Fibroblast of lung (primary cell): ENCODE measurements around the gene DPP6. TPM values are rescaled to one million over a fixed set of nuclear protein-coding genes. Genes with fewer than 3 reads are reported as not detected.

Experiments
- DNase-seq, 2 donors: peaks; one replicate each; pipeline versions ENCODE4 v3.0.0 to v3.0.0-alpha.2; 2010; ENCODE audit warnings: low read depth in 2 of 2
- H2AFZ ChIP-seq: 2 replicates; pipeline ENCODE4 v1.5.1; 2012; ENCODE audit warnings: low read length, control low read depth, inconsistent platforms
- H3K27ac ChIP-seq: 2 replicates; pipeline ENCODE4 v1.5.1; 2011; ENCODE audit warnings: low read length, control low read depth; ENCODE audit not compliant: insufficient read depth
- H3K27me3 ChIP-seq: 2 replicates; pipeline ENCODE4 v1.5.1; 2011; ENCODE audit warnings: mild to moderate bottlenecking, low read length; ENCODE audit not compliant: control insufficient read depth, insufficient read depth
- H3K36me3 ChIP-seq: 2 replicates; pipeline ENCODE4 v1.5.1; 2011; ENCODE audit warnings: low read length; ENCODE audit not compliant: control insufficient read depth, insufficient read depth
- H3K4me1 ChIP-seq: 2 replicates; pipeline ENCODE4 v1.5.1; 2011; ENCODE audit warnings: low read length; ENCODE audit not compliant: control insufficient read depth, insufficient read depth; ENCODE audit errors: extremely low read depth
- H3K4me2 ChIP-seq: 2 replicates; pipeline ENCODE4 v1.5.1; 2011; ENCODE audit warnings: low read length, control low read depth; ENCODE audit not compliant: insufficient read depth; ENCODE audit errors: extremely low read depth
- H3K4me3 ChIP-seq, 4 experiments: fragments of 200-600 bp in 1 of 4; sonication (generic) in 1 of 4; replicated peaks in 1 of 4; 2 replicates each; pipeline ENCODE4 v1.5.1; 2011 to 2016; ENCODE audit warnings: low read length in 4 of 4, low read depth in 3 of 4, mild to moderate bottlenecking in 3 of 4, control low read depth in 2 of 4, inconsistent platforms in 1 of 4, mixed read lengths in 1 of 4; ENCODE audit not compliant: insufficient read depth in 1 of 4; ENCODE audit errors: control extremely low read depth in 1 of 4
- H3K79me2 ChIP-seq: 2 replicates; pipeline ENCODE4 v1.5.1; 2012; ENCODE audit warnings: mild to moderate bottlenecking, low read length, inconsistent platforms; ENCODE audit not compliant: control insufficient read depth, insufficient read depth
- H3K9ac ChIP-seq: 2 replicates; pipeline ENCODE4 v1.5.1; 2011; ENCODE audit warnings: mild to moderate bottlenecking, low read length, control low read depth; ENCODE audit not compliant: insufficient read depth
- H3K9me3 ChIP-seq: 2 replicates; pipeline ENCODE4 v1.5.1; 2012; ENCODE audit warnings: low read depth, low read length; ENCODE audit not compliant: control insufficient read depth, insufficient read depth
- H4K20me1 ChIP-seq: 2 replicates; pipeline ENCODE4 v1.5.1; 2011; ENCODE audit warnings: low read length; ENCODE audit not compliant: control insufficient read depth, insufficient read depth; ENCODE audit errors: extremely low read depth
- EZH2 ChIP-seq: IDR thresholded peaks from 2 replicates; pipeline ENCODE4 v1.5.1; 2012; ENCODE audit warnings: low read length, control low read depth, mild to moderate bottlenecking; ENCODE audit errors: missing control alignments
- polyA plus RNA-seq, 2 donors: library from polyadenylated mRNA; depleted of rRNA in 1 of 2; stranded (reverse) in 1 of 2; unstranded in 1 of 2; fragments of >200 nt; gene quantifications; 2 replicates each; pipeline ENCODE4 v1.2.1, GENCODE V29; 2011 to 2012; ENCODE audit warnings: missing spikeins in 1 of 2
- total RNA-seq: library from RNA; depleted of rRNA; stranded (reverse); fragments of >200 nt; gene quantifications from 2 replicates; pipeline ENCODE4 v1.2.1, GENCODE V29; 2014
- TF ChIP-seq, protein P1 (sequence below), 2 donors: IDR thresholded peaks in 1 of 2; conservative IDR thresholded peaks in 1 of 2; 1 replicate in 1 of 2; 2 replicates in 1 of 2; pipeline ENCODE4 v1.5.1; 2011 to 2012; ENCODE audit warnings: low read length in 2 of 2, control low read depth in 1 of 2, inconsistent platforms in 1 of 2, low read depth in 1 of 2, mild to moderate bottlenecking in 1 of 2

The DPP6 gene
- total and polyA plus RNA-seq, 2 donors (not counting 1 experiment from before 2014, with no cell fraction given) = not detected

DNA sequence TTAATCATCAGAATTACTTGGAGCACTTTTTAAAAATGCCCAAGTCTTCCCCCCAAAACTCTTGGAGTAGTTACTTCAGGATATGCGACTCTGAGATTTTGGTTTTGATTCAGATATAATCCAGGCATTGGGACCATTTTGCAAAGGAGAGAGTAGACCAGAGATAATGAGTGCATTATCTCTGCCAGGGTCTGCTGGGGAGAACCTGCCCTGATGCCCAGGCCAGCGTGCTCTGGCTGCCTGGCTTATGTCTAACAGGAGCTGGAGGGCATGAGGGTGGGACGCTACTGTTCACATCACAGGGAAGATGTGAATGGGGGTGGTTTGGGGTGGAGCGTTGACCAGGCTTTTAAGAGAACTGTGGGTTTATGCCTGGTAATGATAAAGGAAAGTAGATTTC is 336.2 kb downstream of the DPP6 start:
- no peak overlapping the region for H2AFZ ChIP-seq
- TF ChIP-seq, protein P1, sequence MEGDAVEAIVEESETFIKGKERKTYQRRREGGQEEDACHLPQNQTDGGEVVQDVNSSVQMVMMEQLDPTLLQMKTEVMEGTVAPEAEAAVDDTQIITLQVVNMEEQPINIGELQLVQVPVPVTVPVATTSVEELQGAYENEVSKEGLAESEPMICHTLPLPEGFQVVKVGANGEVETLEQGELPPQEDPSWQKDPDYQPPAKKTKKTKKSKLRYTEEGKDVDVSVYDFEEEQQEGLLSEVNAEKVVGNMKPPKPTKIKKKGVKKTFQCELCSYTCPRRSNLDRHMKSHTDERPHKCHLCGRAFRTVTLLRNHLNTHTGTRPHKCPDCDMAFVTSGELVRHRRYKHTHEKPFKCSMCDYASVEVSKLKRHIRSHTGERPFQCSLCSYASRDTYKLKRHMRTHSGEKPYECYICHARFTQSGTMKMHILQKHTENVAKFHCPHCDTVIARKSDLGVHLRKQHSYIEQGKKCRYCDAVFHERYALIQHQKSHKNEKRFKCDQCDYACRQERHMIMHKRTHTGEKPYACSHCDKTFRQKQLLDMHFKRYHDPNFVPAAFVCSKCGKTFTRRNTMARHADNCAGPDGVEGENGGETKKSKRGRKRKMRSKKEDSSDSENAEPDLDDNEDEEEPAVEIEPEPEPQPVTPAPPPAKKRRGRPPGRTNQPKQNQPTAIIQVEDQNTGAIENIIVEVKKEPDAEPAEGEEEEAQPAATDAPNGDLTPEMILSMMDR (conservative IDR thresholded peaks at IDR 0.05 in 1 of 2, IDR thresholded peaks at IDR 0.05 in 1 of 2; ENCODE audit: low read depth in 1 of 2, low read length in 2 of 2) = no peak
- no peak for TF ChIP-seq EZH2
- DNase-seq = no peak
- no peak overlapping the region for H3K4me2 ChIP-seq
- no peak overlapping the region for H3K27ac ChIP-seq
- H3K9ac ChIP-seq = no peak overlapping the region
- H4K20me1 ChIP-seq = no peaks in the 10 kb centered on the region
- H3K36me3 ChIP-seq = no peaks in the 10 kb centered on the region
- H3K79me2 ChIP-seq = no peaks in the 10 kb centered on the region
- H3K27me3 ChIP-seq = no peaks in the 10 kb centered on the region
- no peaks in the 10 kb centered on the region for H3K4me1 ChIP-seq
- H3K4me3 ChIP-seq = no peak overlapping the region
- no peaks in the 10 kb centered on the region for H3K9me3 ChIP-seq

DNA sequence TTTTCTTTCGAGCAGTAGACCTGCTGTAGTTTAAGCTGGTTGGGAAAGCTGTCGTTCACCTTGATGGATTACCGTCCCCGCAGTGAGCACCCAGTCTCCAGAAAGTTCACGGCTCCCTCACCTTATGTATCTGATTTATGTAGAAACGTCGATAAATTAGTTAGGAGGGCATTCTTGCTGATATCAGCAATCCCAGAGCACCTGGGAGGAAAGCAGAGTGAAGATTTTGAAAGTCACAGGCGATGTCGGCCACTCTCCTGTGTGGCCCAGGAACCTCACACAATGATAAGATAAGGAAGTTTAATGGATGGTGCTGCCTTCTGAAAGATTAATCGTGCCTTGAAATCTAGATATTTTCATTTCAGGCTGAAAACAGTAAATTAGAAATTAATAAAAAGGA is 336.8 kb downstream of the DPP6 start:
- Histone ChIP-seq H3K4me1 (no peaks in the 10 kb centered on the region), H4K20me1 (no peaks in the 10 kb centered on the region), H3K27ac (no peak overlapping the region), H3K9me3 (no peaks in the 10 kb centered on the region), H3K36me3 (no peaks in the 10 kb centered on the region), H3K9ac (no peak overlapping the region), H3K79me2 (no peaks in the 10 kb centered on the region), H2AFZ (no peak overlapping the region), H3K4me3 (no peak overlapping the region), H3K27me3 (no peaks in the 10 kb centered on the region), H3K4me2 (no peak overlapping the region)
- TF ChIP-seq, protein P1 (conservative IDR thresholded peaks at IDR 0.05 in 1 of 2, IDR thresholded peaks at IDR 0.05 in 1 of 2; ENCODE audit: low read depth in 1 of 2, low read length in 2 of 2) = no peak
- TF ChIP-seq EZH2 = no peak
- DNase-seq = no peak

DNA sequence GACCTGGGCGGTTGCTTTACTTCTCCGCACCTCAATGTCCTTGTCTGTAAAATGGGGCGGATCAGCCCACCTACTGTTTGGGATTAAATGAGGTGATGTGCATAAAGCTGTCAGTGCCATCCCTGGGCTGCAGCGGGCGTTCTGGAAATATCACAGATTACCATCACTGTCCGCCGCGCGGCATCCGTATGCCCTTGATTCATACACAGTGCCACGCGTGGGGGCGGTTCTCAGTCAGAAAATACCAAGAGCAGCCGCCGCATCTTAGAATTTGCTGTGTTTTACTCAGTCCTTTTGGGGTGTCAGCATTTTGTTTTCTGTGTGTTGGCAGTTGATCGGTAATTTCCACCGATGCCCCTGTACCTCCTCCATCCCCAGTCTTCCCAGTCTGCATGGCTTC is 338.8 kb downstream of the DPP6 start:
- DNase-seq = no peak
- no peak overlapping the region for H3K4me3 ChIP-seq
- H3K27me3 ChIP-seq = no peaks in the 10 kb centered on the region

More for the DNA sequence above, 338.8 kb downstream of the DPP6 start:
- Histone ChIP-seq H3K27ac (no peak overlapping the region), H3K79me2 (no peaks in the 10 kb centered on the region), H3K4me1 (no peaks in the 10 kb centered on the region), H2AFZ (no peak overlapping the region), H3K9ac (no peak overlapping the region), H4K20me1 (no peaks in the 10 kb centered on the region), H3K9me3 (no peaks in the 10 kb centered on the region), H3K36me3 (no peaks in the 10 kb centered on the region), H3K4me2 (no peak overlapping the region)
- TF ChIP-seq, protein P1 (conservative IDR thresholded peaks at IDR 0.05 in 1 of 2, IDR thresholded peaks at IDR 0.05 in 1 of 2; ENCODE audit: low read depth in 1 of 2, low read length in 2 of 2) = no peak
- no peak for TF ChIP-seq EZH2
